ENCODE measurements around the gene SUGP2.

DNA sequence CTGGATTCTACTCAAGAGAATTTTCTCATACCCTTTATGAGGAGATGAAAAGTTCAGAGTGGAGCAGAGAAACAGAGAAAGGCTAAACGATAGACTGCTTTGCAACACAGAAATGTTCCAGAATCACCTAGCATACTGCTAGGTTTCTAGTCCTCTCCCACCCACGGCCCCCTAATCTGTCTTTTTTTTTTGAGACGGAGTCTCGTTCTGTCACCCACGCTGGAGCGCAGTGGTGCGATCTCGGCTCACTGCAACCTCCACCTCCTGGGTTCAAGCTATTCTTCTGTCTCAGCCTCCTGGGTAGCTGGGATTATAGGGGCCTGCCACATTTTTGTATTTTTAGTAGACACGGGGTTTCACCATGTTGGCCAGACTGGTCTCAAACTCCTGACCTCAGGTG is 4.8 kb downstream of the SUGP2 start:
- TF ChIP-seq FOXA1 (IDR thresholded peaks at IDR 0.05) (no peak), SUZ12 (IDR thresholded peaks at IDR 0.05) (no peak), SP1 (IDR thresholded peaks at IDR 0.05) (no peak), ELF4 (IDR thresholded peaks at IDR 0.05) (no peak), ZNF384 (IDR thresholded peaks at IDR 0.05) (no peak), FOXM1 (IDR thresholded peaks at IDR 0.05; ENCODE audit: borderline replicate concordance) (no peak), BHLHE40 (IDR thresholded peaks at IDR 0.05; ENCODE audit: borderline replicate concordance) (no peak), ARNT (IDR thresholded peaks at IDR 0.05) (no peak), LEF1 (IDR thresholded peaks at IDR 0.05; ENCODE audit: borderline replicate concordance) (no peak), CTBP1 (IDR thresholded peaks at IDR 0.05; ENCODE audit: borderline replicate concordance) (no peak), NFRKB (IDR thresholded peaks at IDR 0.05) (no peak)
